Uterus (tissue), 4 donors: ENCODE results near the gene RNF125. TPM values are rescaled to one million over a fixed set of nuclear protein-coding genes. Genes with fewer than 3 reads are reported as not detected.
A peak's percentile ranks its signal among the peaks of the same experiment; 100 is the strongest.
"Not testable (repeated sequence)": the region's sequence is repeated elsewhere in the genome, so short reads cannot be mapped to it uniquely, and the experiment has no call there.

Experiments used
- DNase-seq, 2 donors: peaks; one replicate each; pipeline ENCODE4 v3.0.0-alpha.2; 2019 to 2020
- H3K27ac ChIP-seq, 2 donors: fragments of 200-600 bp; sonication (generic); 1 replicate in 1 of 2; 2 replicates in 1 of 2; pipeline ENCODE4 v1.5.1; 2016 to 2018
- H3K27me3 ChIP-seq, 2 donors: fragments of 200-600 bp; sonication (generic); one replicate each; pipeline ENCODE4 v1.5.1; 2018 to 2019; ENCODE audit warnings: control low read depth in 1 of 2
- H3K36me3 ChIP-seq, 2 donors: fragments of 200-600 bp; sonication (generic); one replicate each; pipeline ENCODE4 v1.5.1; 2019; ENCODE audit warnings: control low read depth in 1 of 2
- H3K4me1 ChIP-seq, 2 donors: fragments of 200-600 bp; sonication (generic); one replicate each; pipeline ENCODE4 v1.5.1; 2018 to 2019; ENCODE audit warnings: control low read depth in 1 of 2
- H3K4me3 ChIP-seq, 2 donors: fragments of 200-600 bp; sonication (generic); 1 replicate in 1 of 2; 2 replicates in 1 of 2; pipeline ENCODE4 v1.5.1; 2018 to 2019; ENCODE audit warnings: mild to moderate bottlenecking in 1 of 2
- H3K9me3 ChIP-seq, 2 donors: fragments of 200-600 bp; sonication (generic); one replicate each; pipeline ENCODE4 v1.5.1; 2019; ENCODE audit warnings: control low read depth in 1 of 2
- CTCF ChIP-seq, 4 experiments: fragments of 200-600 bp in 2 of 4; fragments of 450-650 bp in 2 of 4; sonication (generic) in 2 of 4; IDR thresholded peaks; one replicate each; pipeline ENCODE4 v1.5.1; 2016 to 2019; ENCODE audit warnings: antibody characterized with exemption in 4 of 4, mild to moderate bottlenecking in 2 of 4, moderate library complexity in 1 of 4
- POLR2A ChIP-seq, 2 donors: fragments of 450-650 bp; IDR thresholded peaks; one replicate each; pipeline ENCODE4 v1.6.1; 2016; ENCODE audit warnings: antibody characterized with exemption in 2 of 2, mild to moderate bottlenecking in 1 of 2, moderate library complexity in 1 of 2
- intact Hi-C: fragments of 100-400 bp; cut with DNase I; formaldehyde crosslinking; loops from one replicate; pipeline ENCODE4 v1.15.1; 2023; ENCODE audit warnings: low total_unique reads
- total RNA-seq, 4 donors: library from RNA; depleted of rRNA in 3 of 4; stranded (reverse); fragments of >200 nt in 3 of 4; gene quantifications; one replicate each; pipeline versions ENCODE4 v1.1.0 to v1.2.4, GENCODE V29; 2014 to 2023
- donor health status: DM: yes; HTN: yes; CAD: no.

The RNF125 gene
- total RNA-seq, 4 donors from 2014 or later: 1.5 to 16.2 (median 5.3) TPM

- Histone ChIP-seq H3K4me1 (no peaks in the 10 kb centered on the region), H3K9me3 (no peaks in the 10 kb centered on the region), H3K36me3 (no peaks in the 10 kb centered on the region), H3K27ac (no peak overlapping the region), H3K27me3 (no peaks in the 10 kb centered on the region), H3K4me3 (no peak overlapping the region)
- no peak for DNase-seq
- TF ChIP-seq POLR2A (IDR thresholded peaks at IDR 0.05): no peak
- TF ChIP-seq CTCF (IDR thresholded peaks at IDR 0.05): no peak
- intact Hi-C loops: no loop called here
Observed at GRCh38 chr18:32074206-32074605, 55.6 kb downstream of the RNF125 start.

- no peak for TF ChIP-seq CTCF (IDR thresholded peaks at IDR 0.05)
- no peak for TF ChIP-seq POLR2A (IDR thresholded peaks at IDR 0.05)
- no peak overlapping the region for H3K4me3 ChIP-seq
- no peaks in the 10 kb centered on the region for H3K4me1 ChIP-seq
- H3K27me3 ChIP-seq: no peaks in the 10 kb centered on the region
- no peak overlapping the region for H3K27ac ChIP-seq
- DNase-seq: no peak
- no peaks in the 10 kb centered on the region for H3K9me3 ChIP-seq
- intact Hi-C loops: no loop called here
- H3K36me3 ChIP-seq: no peaks in the 10 kb centered on the region
Observed at GRCh38 chr18:32078845-32079244, 60.2 kb downstream of the RNF125 start.

- Histone ChIP-seq H3K27me3 (no peaks in the 10 kb centered on the region), H3K36me3 (no peaks in the 10 kb centered on the region), H3K27ac (no peak overlapping the region), H3K9me3 (no peaks in the 10 kb centered on the region), H3K4me3 (no peak overlapping the region), H3K4me1 (no peaks in the 10 kb centered on the region)
- TF ChIP-seq CTCF (IDR thresholded peaks at IDR 0.05): no peak
- no peak for DNase-seq
- intact Hi-C loops: no loop called here
Observed at GRCh38 chr18:32081881-32082280, 63.3 kb downstream of the RNF125 start.

- H3K4me1 ChIP-seq: no peaks in the 10 kb centered on the region
- DNase-seq: no peak
- TF ChIP-seq POLR2A (IDR thresholded peaks at IDR 0.05) (no peak), CTCF (IDR thresholded peaks at IDR 0.05) (no peak)
- H3K4me3 ChIP-seq: no peak overlapping the region
- no peaks in the 10 kb centered on the region for H3K9me3 ChIP-seq
- H3K36me3 ChIP-seq: no peaks in the 10 kb centered on the region
- H3K27me3 ChIP-seq: no peaks in the 10 kb centered on the region
- intact Hi-C loops: no loop called here
- H3K27ac ChIP-seq: no peak overlapping the region
Observed at GRCh38 chr18:32083781-32084180, 65.2 kb downstream of the RNF125 start.

- intact Hi-C loops: no loop called here
Observed at GRCh38 chr18:32086881-32087280, 68.3 kb downstream of the RNF125 start.

GRCh38 chr18:32090831-32091230, 72.2 kb downstream of the RNF125 start:
- H3K4me1 ChIP-seq, intact Hi-C loops, H3K27me3 ChIP-seq, H3K4me3 ChIP-seq, DNase-seq, H3K36me3 ChIP-seq, H3K9me3 ChIP-seq: not testable (repeated sequence)
- H3K27ac ChIP-seq: peak overlapping the region; percentile 99

More at GRCh38 chr18:32086881-32087280, 68.3 kb downstream of the RNF125 start:
- no peaks in the 10 kb centered on the region for H3K27me3 ChIP-seq
- DNase-seq: no peak
- H3K4me1 ChIP-seq: no peaks in the 10 kb centered on the region
- H3K4me3 ChIP-seq: no peak overlapping the region
- TF ChIP-seq POLR2A (IDR thresholded peaks at IDR 0.05) (no peak), CTCF (IDR thresholded peaks at IDR 0.05) (no peak)
- no peak overlapping the region for H3K27ac ChIP-seq
- no peaks in the 10 kb centered on the region for H3K36me3 ChIP-seq
- H3K9me3 ChIP-seq: no peaks in the 10 kb centered on the region
